Loucy (cell line): ENCODE measurements around the gene MYL6.

Experiments
- H2AFZ ChIP-seq: fragments of 200-600 bp; sonication (generic); 2 replicates; pipeline ENCODE4 v1.6.0; 2016; ENCODE audit warnings: antibody characterized with exemption, mild to moderate bottlenecking, low read length, moderate library complexity
- H3F3A ChIP-seq: fragments of 200-600 bp; 2 replicates; pipeline ENCODE4 v1.6.0; 2016; ENCODE audit warnings: antibody characterized with exemption, low read depth, mild to moderate bottlenecking
- H3K27me3 ChIP-seq: fragments of 200-600 bp; sonication (generic); 2 replicates; pipeline ENCODE4 v1.6.1; 2014; ENCODE audit warnings: low read length, mild to moderate bottlenecking; ENCODE audit not compliant: insufficient read depth, poor library complexity, severe bottlenecking
- H3K36me3 ChIP-seq: fragments of 200-600 bp; sonication (generic); 2 replicates; pipeline ENCODE4 v1.6.1; 2016; ENCODE audit warnings: low read length; ENCODE audit not compliant: insufficient read depth
- H3K4me1 ChIP-seq: fragments of 200-600 bp; sonication (generic); 2 replicates; pipeline ENCODE4 v1.5.1; 2014; ENCODE audit warnings: low read length, mild to moderate bottlenecking; ENCODE audit not compliant: insufficient read depth, poor library complexity, severe bottlenecking
- H3K4me2 ChIP-seq: fragments of 200-600 bp; sonication (generic); 2 replicates; pipeline ENCODE4 v1.6.0; 2014; ENCODE audit warnings: antibody characterized with exemption, low read length, low read depth, mild to moderate bottlenecking; ENCODE audit not compliant: poor library complexity, severe bottlenecking
- H3K4me3 ChIP-seq: fragments of 200-600 bp; sonication (generic); 2 replicates; pipeline ENCODE4 v1.5.1; 2014; ENCODE audit warnings: low read length, mild to moderate bottlenecking, mixed read lengths; ENCODE audit not compliant: poor library complexity, severe bottlenecking
- H3K79me2 ChIP-seq: fragments of 200-600 bp; sonication (generic); 2 replicates; pipeline ENCODE4 v1.6.1; 2014; ENCODE audit warnings: low read length; ENCODE audit not compliant: insufficient read depth
- H3K9ac ChIP-seq: fragments of 200-600 bp; sonication (generic); 2 replicates; pipeline ENCODE4 v1.6.0; 2014; ENCODE audit warnings: mild to moderate bottlenecking, low read depth, low read length, moderate library complexity; ENCODE audit not compliant: poor library complexity, severe bottlenecking
- H3K9me2 ChIP-seq: fragments of 200-600 bp; sonication (generic); replicated peaks from 2 replicates; pipeline ENCODE4 v1.6.1; 2016; ENCODE audit warnings: low read depth, low read length, mixed read lengths
- H3K9me3 ChIP-seq: fragments of 200-600 bp; sonication (generic); 2 replicates; pipeline ENCODE4 v1.6.1; 2014; ENCODE audit warnings: mild to moderate bottlenecking, antibody characterized with exemption, low read length, low read depth; ENCODE audit not compliant: insufficient read depth
- H4K20me1 ChIP-seq: fragments of 200-600 bp; sonication (generic); 2 replicates; pipeline ENCODE4 v1.6.0; 2014; ENCODE audit warnings: antibody characterized with exemption, low read length, mild to moderate bottlenecking; ENCODE audit not compliant: insufficient read depth, poor library complexity, severe bottlenecking
- CTCF ChIP-seq: fragments of 200-600 bp; sonication (generic); conservative IDR thresholded peaks from 2 replicates; pipeline ENCODE4 v1.5.1; 2014; ENCODE audit warnings: mild to moderate bottlenecking, antibody characterized with exemption, low read length
- EZH2phosphoT487 ChIP-seq: fragments of 200-600 bp; IDR thresholded peaks from 2 replicates; pipeline ENCODE4 v1.6.1; 2018; ENCODE audit warnings: antibody characterized with exemption, mild to moderate bottlenecking, moderate library complexity, borderline replicate concordance

The MYL6 gene

GRCh38 chr12:56197921-56198635, 39.9 kb downstream of the MYL6 start:
- TF ChIP-seq CTCF (no peak), EZH2phosphoT487 (no peak)
- no peak overlapping the region for H3K4me3 ChIP-seq
- no peaks in the 10 kb centered on the region for H3K4me1 ChIP-seq
- no peaks in the 10 kb centered on the region for H3K27me3 ChIP-seq
- H2AFZ ChIP-seq = no peak overlapping the region
- no peaks in the 10 kb centered on the region for H3K9me3 ChIP-seq
- H3K36me3 ChIP-seq = no peaks in the 10 kb centered on the region
- no peaks in the 10 kb centered on the region for H4K20me1 ChIP-seq
- H3F3A ChIP-seq = no peaks in the 10 kb centered on the region
- H3K9ac ChIP-seq = no peak overlapping the region
- H3K9me2 ChIP-seq = no peaks in the 10 kb centered on the region
- H3K4me2 ChIP-seq = no peak overlapping the region
- no peaks in the 10 kb centered on the region for H3K79me2 ChIP-seq

GRCh38 chr12:56198836-56199235, 40.7 kb downstream of the MYL6 start:
- Histone ChIP-seq H2AFZ (no peak overlapping the region), H3K4me3 (no peak overlapping the region), H3F3A (no peaks in the 10 kb centered on the region), H3K9me3 (no peaks in the 10 kb centered on the region), H3K4me2 (no peak overlapping the region), H3K9ac (no peak overlapping the region), H3K4me1 (no peaks in the 10 kb centered on the region), H3K9me2 (no peaks in the 10 kb centered on the region), H4K20me1 (no peaks in the 10 kb centered on the region), H3K79me2 (no peaks in the 10 kb centered on the region), H3K36me3 (no peaks in the 10 kb centered on the region), H3K27me3 (no peaks in the 10 kb centered on the region)
- TF ChIP-seq EZH2phosphoT487 (no peak), CTCF (no peak)

GRCh38 chr12:56202366-56202765, 44.2 kb downstream of the MYL6 start:
- Histone ChIP-seq H3K27me3 (no peaks in the 10 kb centered on the region), H3K4me1 (no peaks in the 10 kb centered on the region), H3K4me2 (no peak overlapping the region), H4K20me1 (no peaks in the 10 kb centered on the region), H3K9me3 (no peaks in the 10 kb centered on the region), H3K9me2 (no peaks in the 10 kb centered on the region), H2AFZ (no peak overlapping the region), H3K9ac (no peak overlapping the region), H3K36me3 (peaks cover 20% of the 10 kb centered on the region; the same call in 1 of the 2 replicates), H3K4me3 (no peak overlapping the region), H3F3A (no peaks in the 10 kb centered on the region), H3K79me2 (no peaks in the 10 kb centered on the region)
- no peak for TF ChIP-seq CTCF
- no peak for TF ChIP-seq EZH2phosphoT487
